NCI-H146 treated with DMSO at 0.1 percent for 48 hours (cell line): Measurements from ENCODE around the gene ZNF425.
"Not testable (repeated sequence)": the region's sequence is repeated elsewhere in the genome, so short reads cannot be mapped to it uniquely, and the experiment has no call there.

Source experiments
- DNase-seq: peaks from one replicate; lab custom pipeline; 2025; ENCODE audit not compliant: unreplicated experiment; lab: John Stamatoyannopoulos, UW

ZNF425 gene

GRCh38 chr7:149075286-149075685 is 50.8 kb downstream of the ZNF425 start:
- DNase-seq, result no peak

- no peak for DNase-seq
Observed at GRCh38 chr7:149074116-149074885, 51.8 kb downstream of the ZNF425 start.

- DNase-seq, result no peak
Observed at GRCh38 chr7:149072438-149072775, 53.7 kb downstream of the ZNF425 start.

- no peak for DNase-seq
Observed at GRCh38 chr7:149071641-149072437, 54.3 kb downstream of the ZNF425 start.

- DNase-seq, result no peak
Observed at GRCh38 chr7:149071182-149071635, 54.9 kb downstream of the ZNF425 start.

- no peak for DNase-seq
Observed at GRCh38 chr7:149070372-149071125, 55.6 kb downstream of the ZNF425 start.

- DNase-seq, result no peak
Observed at GRCh38 chr7:149067869-149068268, 58.3 kb downstream of the ZNF425 start.

GRCh38 chr7:149063476-149063875 is 62.6 kb downstream of the ZNF425 start:
- DNase-seq, result no peak

- DNase-seq, result not testable (repeated sequence)
Observed at GRCh38 chr7:149062217-149062899, 63.8 kb downstream of the ZNF425 start.

GRCh38 chr7:149060156-149060555 is 66.0 kb downstream of the ZNF425 start:
- DNase-seq, result no peak

- DNase-seq, result no peak
Observed at GRCh38 chr7:149053885-149054284, 72.2 kb downstream of the ZNF425 start.

GRCh38 chr7:149053384-149053783 is 72.7 kb downstream of the ZNF425 start:
- no peak for DNase-seq
